ENCODE measurements around the gene SLF2.

SLF2 gene

GRCh38 chr10:100872034-100872791 lies 40.5 kb upstream of the SLF2 start:
- Histone ChIP-seq H3K4me3 (ENCODE audit: low read depth in 1 of 2, low read length in 1 of 2) (no peak overlapping the region), H3K36me3 (no peaks in the 10 kb centered on the region), H3K4me1 (ENCODE audit: control insufficient read depth in 1 of 2, insufficient read depth in 1 of 2, low read depth in 1 of 2, low read length in 1 of 2) (no peaks in the 10 kb centered on the region), H3K27ac (no peak overlapping the region), H3K9me3 (no peaks in the 10 kb centered on the region), H3K27me3 (peaks cover 52% of the 10 kb centered on the region)
- TF ChIP-seq, protein P1, sequence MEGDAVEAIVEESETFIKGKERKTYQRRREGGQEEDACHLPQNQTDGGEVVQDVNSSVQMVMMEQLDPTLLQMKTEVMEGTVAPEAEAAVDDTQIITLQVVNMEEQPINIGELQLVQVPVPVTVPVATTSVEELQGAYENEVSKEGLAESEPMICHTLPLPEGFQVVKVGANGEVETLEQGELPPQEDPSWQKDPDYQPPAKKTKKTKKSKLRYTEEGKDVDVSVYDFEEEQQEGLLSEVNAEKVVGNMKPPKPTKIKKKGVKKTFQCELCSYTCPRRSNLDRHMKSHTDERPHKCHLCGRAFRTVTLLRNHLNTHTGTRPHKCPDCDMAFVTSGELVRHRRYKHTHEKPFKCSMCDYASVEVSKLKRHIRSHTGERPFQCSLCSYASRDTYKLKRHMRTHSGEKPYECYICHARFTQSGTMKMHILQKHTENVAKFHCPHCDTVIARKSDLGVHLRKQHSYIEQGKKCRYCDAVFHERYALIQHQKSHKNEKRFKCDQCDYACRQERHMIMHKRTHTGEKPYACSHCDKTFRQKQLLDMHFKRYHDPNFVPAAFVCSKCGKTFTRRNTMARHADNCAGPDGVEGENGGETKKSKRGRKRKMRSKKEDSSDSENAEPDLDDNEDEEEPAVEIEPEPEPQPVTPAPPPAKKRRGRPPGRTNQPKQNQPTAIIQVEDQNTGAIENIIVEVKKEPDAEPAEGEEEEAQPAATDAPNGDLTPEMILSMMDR (IDR thresholded peaks at IDR 0.05), result no peak

- Histone ChIP-seq H3K36me3 (no peaks in the 10 kb centered on the region), H3K9me3 (no peaks in the 10 kb centered on the region), H3K4me3 (ENCODE audit: low read depth in 1 of 2, low read length in 1 of 2) (no peak overlapping the region), H3K4me1 (ENCODE audit: control insufficient read depth in 1 of 2, insufficient read depth in 1 of 2, low read depth in 1 of 2, low read length in 1 of 2) (no peaks in the 10 kb centered on the region), H3K27ac (no peak overlapping the region), H3K27me3 (peaks cover 52% of the 10 kb centered on the region)
- TF ChIP-seq, protein P1 (IDR thresholded peaks at IDR 0.05), result no peak
Measured at GRCh38 chr10:100873146-100873826, 39.5 kb upstream of the SLF2 start.

GRCh38 chr10:100873827-100874326 lies 38.9 kb upstream of the SLF2 start:
- no peak overlapping the region for H3K27ac ChIP-seq
- TF ChIP-seq, protein P1 (IDR thresholded peaks at IDR 0.05), result no peak
- H3K36me3 ChIP-seq, result no peaks in the 10 kb centered on the region
- H3K9me3 ChIP-seq, result no peaks in the 10 kb centered on the region
- H3K27me3 ChIP-seq, result peaks cover 52% of the 10 kb centered on the region
- H3K4me1 ChIP-seq (ENCODE audit: control insufficient read depth in 1 of 2, insufficient read depth in 1 of 2, low read depth in 1 of 2, low read length in 1 of 2), result no peaks in the 10 kb centered on the region
- H3K4me3 ChIP-seq (ENCODE audit: low read depth in 1 of 2, low read length in 1 of 2), result no peak overlapping the region

- Histone ChIP-seq H3K4me1 (ENCODE audit: control insufficient read depth in 1 of 2, insufficient read depth in 1 of 2, low read depth in 1 of 2, low read length in 1 of 2) (no peaks in the 10 kb centered on the region), H3K9me3 (no peaks in the 10 kb centered on the region), H3K4me3 (ENCODE audit: low read depth in 1 of 2, low read length in 1 of 2) (no peak overlapping the region), H3K36me3 (no peaks in the 10 kb centered on the region), H3K27ac (no peak overlapping the region), H3K27me3 (peaks cover 46% of the 10 kb centered on the region)
- TF ChIP-seq, protein P1 (IDR thresholded peaks at IDR 0.05), result no peak
Measured at GRCh38 chr10:100874702-100875483, 37.9 kb upstream of the SLF2 start.

GRCh38 chr10:100875484-100876166 lies 37.1 kb upstream of the SLF2 start:
- Histone ChIP-seq H3K36me3 (no peaks in the 10 kb centered on the region), H3K9me3 (no peaks in the 10 kb centered on the region), H3K4me3 (ENCODE audit: low read depth in 1 of 2, low read length in 1 of 2) (no peak overlapping the region), H3K27me3 (peaks cover 48% of the 10 kb centered on the region), H3K4me1 (ENCODE audit: control insufficient read depth in 1 of 2, insufficient read depth in 1 of 2, low read depth in 1 of 2, low read length in 1 of 2) (no peaks in the 10 kb centered on the region), H3K27ac (no peak overlapping the region)
- TF ChIP-seq, protein P1 (IDR thresholded peaks at IDR 0.05), result no peak
